Nephron progenitor cell (in vitro differentiated cells): ENCODE results near the gene KLB.

Experiments used
- DNase-seq: peaks from one replicate; pipeline ENCODE4 v3.0.0; 2021
- H3K27ac Mint-ChIP-seq: 2 replicates; pipeline ENCODE4 v1.8.0; 2021; ENCODE audit warnings: mild to moderate bottlenecking, moderate library complexity, mixed read lengths
- H3K27me3 Mint-ChIP-seq: 2 replicates; pipeline ENCODE4 v1.8.0; 2021; ENCODE audit warnings: mild to moderate bottlenecking, low read depth, mixed read lengths; ENCODE audit not compliant: poor library complexity
- H3K36me3 Mint-ChIP-seq: 2 replicates; pipeline ENCODE4 v1.8.0; 2021; ENCODE audit warnings: low read depth, mixed read lengths
- H3K4me1 Mint-ChIP-seq: 2 replicates; pipeline ENCODE4 v1.8.0; 2021; ENCODE audit warnings: mixed read lengths
- H3K4me3 Mint-ChIP-seq: 2 replicates; pipeline ENCODE4 v1.8.0; 2021; ENCODE audit warnings: mild to moderate bottlenecking, moderate library complexity, mixed read lengths
- H3K9me3 Mint-ChIP-seq: 2 replicates; pipeline ENCODE4 v1.8.0; 2021; ENCODE audit warnings: mild to moderate bottlenecking, moderate library complexity, mixed read lengths
- CTCF ChIP-seq: fragments of 200-600 bp; sonication (generic); IDR thresholded peaks from 2 replicates; pipeline ENCODE4 v1.5.0; 2021; ENCODE audit warnings: antibody characterized with exemption

The KLB gene

GRCh38 chr4:39433878-39434492, 27.3 kb downstream of the KLB start:
- Mint-ChIP-seq H3K4me3 (no peak overlapping the region), H3K27ac (no peak overlapping the region), H3K27me3 (peaks cover 42% of the 10 kb centered on the region), H3K9me3 (no peaks in the 10 kb centered on the region), H3K4me1 (peaks cover 21% of the 10 kb centered on the region), H3K36me3 (no peaks in the 10 kb centered on the region)
- no peak for TF ChIP-seq CTCF
- DNase-seq, result no peak

GRCh38 chr4:39435659-39436563, 29.2 kb downstream of the KLB start:
- Mint-ChIP-seq H3K27ac (no peak overlapping the region), H3K36me3 (no peaks in the 10 kb centered on the region)
- TF ChIP-seq CTCF, result no peak

GRCh38 chr4:39441593-39441992, 34.9 kb downstream of the KLB start:
- no peak for TF ChIP-seq CTCF
- DNase-seq, result no peak
- no peaks in the 10 kb centered on the region for H3K9me3 Mint-ChIP-seq
- no peak overlapping the region for H3K4me3 Mint-ChIP-seq
- H3K27ac Mint-ChIP-seq, result no peak overlapping the region
- peaks cover 10% of the 10 kb centered on the region for H3K4me1 Mint-ChIP-seq
- H3K36me3 Mint-ChIP-seq, result no peaks in the 10 kb centered on the region
- peaks cover 37% of the 10 kb centered on the region for H3K27me3 Mint-ChIP-seq

More at GRCh38 chr4:39435659-39436563, 29.2 kb downstream of the KLB start:
- no peak for DNase-seq
- no peaks in the 10 kb centered on the region for H3K9me3 Mint-ChIP-seq
- H3K27me3 Mint-ChIP-seq, result peaks cover 56% of the 10 kb centered on the region
- H3K4me3 Mint-ChIP-seq, result no peak overlapping the region
- peaks cover 1% of the 10 kb centered on the region for H3K4me1 Mint-ChIP-seq

GRCh38 chr4:39442998-39443397, 36.3 kb downstream of the KLB start:
- Mint-ChIP-seq H3K27me3 (peaks cover 28% of the 10 kb centered on the region), H3K36me3 (no peaks in the 10 kb centered on the region), H3K27ac (no peak overlapping the region), H3K4me3 (no peak overlapping the region), H3K9me3 (no peaks in the 10 kb centered on the region), H3K4me1 (peaks cover 10% of the 10 kb centered on the region)
- DNase-seq, result no peak
- TF ChIP-seq CTCF, result no peak

GRCh38 chr4:39446483-39446841, 39.7 kb downstream of the KLB start:
- DNase-seq, result no peak
- Mint-ChIP-seq H3K4me1 (peaks cover 10% of the 10 kb centered on the region), H3K27me3 (no peaks in the 10 kb centered on the region), H3K27ac (no peak overlapping the region), H3K9me3 (no peaks in the 10 kb centered on the region), H3K36me3 (peaks cover 8% of the 10 kb centered on the region), H3K4me3 (no peak overlapping the region)
- TF ChIP-seq CTCF, result no peak
